ENCODE measurements around the gene NUP188.

DNA sequence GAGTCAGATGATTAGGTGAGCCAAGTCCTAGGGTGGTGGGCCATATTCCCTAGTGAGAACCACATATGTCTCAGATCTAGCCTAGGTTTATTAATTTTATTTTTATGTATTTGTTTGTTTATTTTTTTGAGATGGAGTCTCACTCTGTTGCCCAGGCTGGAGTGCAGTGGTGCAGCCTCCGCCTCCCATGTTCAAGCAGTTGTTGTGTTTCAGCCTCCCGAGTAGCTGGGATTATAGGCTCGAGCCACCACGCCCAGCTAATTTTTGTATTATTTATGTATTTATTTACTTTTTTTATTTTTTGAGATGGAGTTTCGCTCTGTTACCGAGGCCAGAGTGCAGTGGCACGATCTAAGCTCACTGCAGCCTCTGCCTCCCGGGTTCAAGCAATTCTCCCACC lies 36.0 kb downstream of the NUP188 start:
- TF ChIP-seq, protein P1, sequence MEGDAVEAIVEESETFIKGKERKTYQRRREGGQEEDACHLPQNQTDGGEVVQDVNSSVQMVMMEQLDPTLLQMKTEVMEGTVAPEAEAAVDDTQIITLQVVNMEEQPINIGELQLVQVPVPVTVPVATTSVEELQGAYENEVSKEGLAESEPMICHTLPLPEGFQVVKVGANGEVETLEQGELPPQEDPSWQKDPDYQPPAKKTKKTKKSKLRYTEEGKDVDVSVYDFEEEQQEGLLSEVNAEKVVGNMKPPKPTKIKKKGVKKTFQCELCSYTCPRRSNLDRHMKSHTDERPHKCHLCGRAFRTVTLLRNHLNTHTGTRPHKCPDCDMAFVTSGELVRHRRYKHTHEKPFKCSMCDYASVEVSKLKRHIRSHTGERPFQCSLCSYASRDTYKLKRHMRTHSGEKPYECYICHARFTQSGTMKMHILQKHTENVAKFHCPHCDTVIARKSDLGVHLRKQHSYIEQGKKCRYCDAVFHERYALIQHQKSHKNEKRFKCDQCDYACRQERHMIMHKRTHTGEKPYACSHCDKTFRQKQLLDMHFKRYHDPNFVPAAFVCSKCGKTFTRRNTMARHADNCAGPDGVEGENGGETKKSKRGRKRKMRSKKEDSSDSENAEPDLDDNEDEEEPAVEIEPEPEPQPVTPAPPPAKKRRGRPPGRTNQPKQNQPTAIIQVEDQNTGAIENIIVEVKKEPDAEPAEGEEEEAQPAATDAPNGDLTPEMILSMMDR (conservative IDR thresholded peaks at IDR 0.05; ENCODE audit: low read depth, low read length), result no peak
- no peak for TF ChIP-seq EZH2 (IDR thresholded peaks at IDR 0.05; ENCODE audit: low read length, unreplicated experiment)
- no peak for TF ChIP-seq EZH2phosphoT487 (IDR thresholded peaks at IDR 0.05; ENCODE audit: borderline replicate concordance, low read length)
